ENCODE measurements around the gene STK32C.

GRCh38 chr10:132339276-132339675 lies 31.5 kb upstream of the STK32C start:
- no peak for TF ChIP-seq CTCF (IDR thresholded peaks at IDR 0.05)
- TF ChIP-seq POLR2AphosphoS5 (IDR thresholded peaks at IDR 0.05; ENCODE audit: insufficient read depth in 1 of 2, low read depth in 1 of 2), result no peak
- TF ChIP-seq POLR2A (IDR thresholded peaks at IDR 0.05), result no peak
